Measurements from ENCODE around the gene FRMPD2. TPM values are rescaled to one million over a fixed set of nuclear protein-coding genes. Genes with fewer than 3 reads are reported as not detected.

The FRMPD2 gene
- total RNA-seq, 1 experiment from 2014 or later = 0.44 TPM

DNA sequence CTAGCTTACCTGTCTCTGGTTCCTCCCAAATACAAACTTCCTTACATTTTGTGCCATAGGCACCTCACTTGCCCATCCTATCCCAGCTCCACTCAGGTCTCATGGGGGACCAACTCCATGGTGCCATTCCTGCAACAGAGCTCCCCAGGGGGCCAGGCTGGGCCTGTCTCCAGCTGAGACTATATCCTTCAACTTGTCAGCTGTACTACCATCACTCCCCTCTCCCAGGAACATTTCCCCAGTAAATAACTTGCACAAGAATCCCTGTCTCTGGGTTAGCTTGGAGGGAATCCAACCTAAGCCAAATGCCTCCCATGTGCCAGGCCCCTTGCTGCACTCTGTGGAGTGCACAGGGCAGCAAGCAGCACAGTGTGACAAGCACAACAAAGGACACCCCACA lies 33.2 kb downstream of the FRMPD2 start:
- Histone ChIP-seq H3K4me2 (ENCODE audit: insufficient read depth, insufficient read length, low read length) (no peak overlapping the region), H2BK20ac (ENCODE audit: low read depth, low read length, poor library complexity, severe bottlenecking) (no peak overlapping the region), H3K23ac (ENCODE audit: insufficient read length, low read depth, low read length) (no peak overlapping the region), H2AK5ac (ENCODE audit: insufficient read length, low read length) (no peak overlapping the region), H4K5ac (ENCODE audit: insufficient read length, low read depth, low read length) (no peak overlapping the region), H3K79me1 (ENCODE audit: insufficient read depth, low read depth, low read length, poor library complexity, severe bottlenecking) (no peaks in the 10 kb centered on the region), H3K27ac (ENCODE audit: insufficient read length, low read depth, low read length) (no peak overlapping the region), H2BK120ac (ENCODE audit: low read depth, low read length, poor library complexity, severe bottlenecking) (no peak overlapping the region), H3K4me1 (ENCODE audit: insufficient read depth, low read length) (peaks cover 3% of the 10 kb centered on the region; the same call in 1 of the 2 replicates), H3T11ph (ENCODE audit: low read length) (no peak overlapping the region), H2BK5ac (ENCODE audit: insufficient read length, low read length) (no peak overlapping the region), H3K18ac (ENCODE audit: insufficient read length, low read depth, low read length) (no peak overlapping the region), H3K27me3 (ENCODE audit: insufficient read depth, low read length) (no peaks in the 10 kb centered on the region), H3K56ac (ENCODE audit: insufficient read length, low read depth, low read length) (no peak overlapping the region), H2AFZ (ENCODE audit: low read length) (no peak overlapping the region), H4K8ac (replicated peaks; ENCODE audit: insufficient read length, low read depth, low read length) (no peak overlapping the region), H3K9ac (ENCODE audit: extremely low read depth, insufficient read length, low read length) (no peak overlapping the region), H3K23me2 (ENCODE audit: insufficient read length, low read depth, low read length, poor library complexity, severe bottlenecking) (no peaks in the 10 kb centered on the region), H3K14ac (ENCODE audit: insufficient read depth, low read length) (no peak overlapping the region; the same call in 1 of the 2 replicates), H4K20me1 (ENCODE audit: control insufficient read depth, insufficient read depth, insufficient read length) (no peaks in the 10 kb centered on the region), H3K9me3 (ENCODE audit: control insufficient read depth, low read depth, low read length) (no peaks in the 10 kb centered on the region), H2BK12ac (ENCODE audit: insufficient read length, low read depth, low read length) (no peak overlapping the region), H3K4ac (ENCODE audit: low read depth, low read length) (no peak overlapping the region), H2BK15ac (ENCODE audit: low read depth, low read length) (no peak overlapping the region), H4K91ac (ENCODE audit: insufficient read length, low read depth, low read length) (no peak overlapping the region), H3K79me2 (ENCODE audit: insufficient read depth, low read length) (no peaks in the 10 kb centered on the region)
- Mint-ChIP-seq H3K4me1 (peaks cover 13 to 18% of the 10 kb centered on the region in 2 experiments), H3K36me3 (ENCODE audit: insufficient read depth in 1 of 3, low read depth in 3 of 3) (no peaks in the 10 kb centered on the region), H3K9me3 (no peaks in the 10 kb centered on the region), H3K27ac (no peak overlapping the region; a peak in 1 of 7 replicates), H3K27me3 (ENCODE audit: low read depth) (no peaks in the 10 kb centered on the region), H3K4me3 (no peak overlapping the region)
- TF ChIP-seq, protein P1, sequence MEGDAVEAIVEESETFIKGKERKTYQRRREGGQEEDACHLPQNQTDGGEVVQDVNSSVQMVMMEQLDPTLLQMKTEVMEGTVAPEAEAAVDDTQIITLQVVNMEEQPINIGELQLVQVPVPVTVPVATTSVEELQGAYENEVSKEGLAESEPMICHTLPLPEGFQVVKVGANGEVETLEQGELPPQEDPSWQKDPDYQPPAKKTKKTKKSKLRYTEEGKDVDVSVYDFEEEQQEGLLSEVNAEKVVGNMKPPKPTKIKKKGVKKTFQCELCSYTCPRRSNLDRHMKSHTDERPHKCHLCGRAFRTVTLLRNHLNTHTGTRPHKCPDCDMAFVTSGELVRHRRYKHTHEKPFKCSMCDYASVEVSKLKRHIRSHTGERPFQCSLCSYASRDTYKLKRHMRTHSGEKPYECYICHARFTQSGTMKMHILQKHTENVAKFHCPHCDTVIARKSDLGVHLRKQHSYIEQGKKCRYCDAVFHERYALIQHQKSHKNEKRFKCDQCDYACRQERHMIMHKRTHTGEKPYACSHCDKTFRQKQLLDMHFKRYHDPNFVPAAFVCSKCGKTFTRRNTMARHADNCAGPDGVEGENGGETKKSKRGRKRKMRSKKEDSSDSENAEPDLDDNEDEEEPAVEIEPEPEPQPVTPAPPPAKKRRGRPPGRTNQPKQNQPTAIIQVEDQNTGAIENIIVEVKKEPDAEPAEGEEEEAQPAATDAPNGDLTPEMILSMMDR (conservative IDR thresholded peaks at IDR 0.05) = no peak
- DNase-seq = peak; percentile 9

All from H9 (cell line).